NT2/D1 (cell line): ENCODE data around the gene ZFYVE19.

ENCODE experiments used
- SUZ12 ChIP-seq: IDR thresholded peaks from 2 replicates; pipeline ENCODE4 v1.6.1; 2011; ENCODE audit not compliant: insufficient read length, insufficient read depth; ENCODE audit errors: extremely low read depth
- YY1 ChIP-seq: IDR thresholded peaks from 2 replicates; pipeline ENCODE4 v1.6.1; 2011; ENCODE audit not compliant: insufficient read length, insufficient read depth

GRCh38 chr15:40803076-40803475 is 3.8 kb upstream of the ZFYVE19 start:
- TF ChIP-seq YY1 = no peak
- no peak for TF ChIP-seq SUZ12
